Tongue (tissue), 3 donors: Measurements from ENCODE around the gene AP4S1. TPM values are rescaled to one million over a fixed set of nuclear protein-coding genes. Genes with fewer than 3 reads are reported as not detected.

Source experiments
- DNase-seq: peaks from one replicate; pipeline ENCODE4 v3.0.0-alpha.2; 2015
- small RNA-seq: library from RNA; depleted of rRNA; stranded (forward); fragments of <200 nt; gene quantifications from one replicate; pipeline ENCODE3, GENCODE V24; 2014; ENCODE audit warnings: low replicate concordance
- total RNA-seq: library from RNA; depleted of rRNA; stranded (reverse); fragments of >200 nt; gene quantifications from one replicate; pipeline ENCODE4 v1.2.3, GENCODE V29; 2014

Gene AP4S1
- total RNA-seq, 1 donor from 2014 or later: 18.6 TPM

GRCh38 chr14:31138301-31138700 lies 112.9 kb downstream of the AP4S1 start:
- no peak for DNase-seq

DNA sequence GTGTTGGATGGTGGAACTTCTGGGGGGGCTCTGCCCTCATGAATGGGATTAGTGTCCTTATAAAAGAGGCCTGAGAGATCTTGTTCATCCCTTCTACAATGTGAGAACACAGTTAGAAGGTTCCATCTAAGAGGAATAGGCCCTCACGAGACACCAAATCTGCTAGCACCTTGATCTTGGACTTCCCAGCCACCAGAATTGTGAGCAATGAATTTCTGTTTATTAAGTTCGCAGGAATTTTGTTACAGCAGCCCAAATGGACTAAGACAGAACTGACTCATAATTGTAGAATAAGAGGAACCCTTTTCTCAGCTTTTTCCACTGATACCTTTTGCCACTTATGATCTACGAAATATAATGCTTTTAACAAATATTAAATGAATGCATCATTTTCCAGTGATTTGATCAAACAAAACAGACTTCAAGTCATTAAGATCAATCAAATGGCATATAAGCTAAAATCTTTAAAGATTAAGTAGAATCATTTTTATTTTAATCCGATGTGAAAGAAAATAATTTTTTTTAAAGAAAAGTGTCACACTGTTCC lies 113.9 kb downstream of the AP4S1 start:
- DNase-seq: no peak

DNA sequence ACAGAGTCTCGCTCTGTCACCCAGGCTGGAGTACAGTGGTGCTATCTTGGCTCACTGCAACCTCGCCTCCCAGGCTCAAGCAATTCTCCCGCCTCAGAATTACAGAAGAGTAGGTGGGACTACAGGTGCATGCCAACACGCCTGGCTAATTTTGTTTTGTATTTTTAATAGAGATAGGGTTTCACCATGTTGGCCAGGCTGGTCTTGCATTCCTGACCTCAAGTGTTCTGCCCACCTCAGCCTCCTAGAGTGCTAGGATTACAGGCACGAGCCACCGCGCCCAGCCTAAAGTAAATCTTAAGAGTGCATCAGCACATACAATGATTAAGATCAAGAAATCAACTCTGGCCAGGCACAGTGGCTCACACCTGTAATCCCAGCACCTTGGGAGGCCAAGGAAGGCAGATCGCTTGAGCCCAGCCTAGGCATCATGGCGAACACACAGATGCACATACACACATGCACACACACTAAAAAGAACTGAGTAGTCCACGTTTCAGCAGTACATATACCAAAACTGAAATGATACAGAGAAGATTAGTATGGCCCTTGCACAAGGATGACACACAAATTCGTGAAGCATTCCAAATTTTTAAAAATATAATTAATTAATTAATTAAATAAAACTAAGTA lies 117.1 kb downstream of the AP4S1 start:
- DNase-seq: no peak

Small RNA genes lying within 50 kb of the gene (small RNA-seq; reads per million reads assigned to genes)
- gene MIR624 (0.79 reads per million, percentile 82 among the genes with 10 or more reads in this experiment), gene RNU6-541P (not detected)

Other genes starting within 250 kb of the AP4S1 start
- gene COCH, start 151.1 kb upstream of the AP4S1 start, total RNA-seq: 2.8 TPM
- 86.4 TPM for gene STRN3, start 730 bp downstream of the AP4S1 start, total RNA-seq
- gene HECTD1, start 182.1 kb downstream of the AP4S1 start, total RNA-seq: 332 TPM